Stimulated activated CD4-positive, alpha-beta T cell treated with anti-CD3 and anti-CD28 coated beads, Interleukin-12 subunit alpha, Interleukin-12 subunit beta, amount 100 ng/mL, for 4 hours (primary cell): ENCODE data around the gene CUX1.

Experiments used
- DNase-seq: peaks from one replicate; pipeline ENCODE4 v3.0.0-alpha.2; 2020

The CUX1 gene

GRCh38 chr7:101940830-101941229, 123.4 kb downstream of the CUX1 start:
- no peak for DNase-seq

DNA sequence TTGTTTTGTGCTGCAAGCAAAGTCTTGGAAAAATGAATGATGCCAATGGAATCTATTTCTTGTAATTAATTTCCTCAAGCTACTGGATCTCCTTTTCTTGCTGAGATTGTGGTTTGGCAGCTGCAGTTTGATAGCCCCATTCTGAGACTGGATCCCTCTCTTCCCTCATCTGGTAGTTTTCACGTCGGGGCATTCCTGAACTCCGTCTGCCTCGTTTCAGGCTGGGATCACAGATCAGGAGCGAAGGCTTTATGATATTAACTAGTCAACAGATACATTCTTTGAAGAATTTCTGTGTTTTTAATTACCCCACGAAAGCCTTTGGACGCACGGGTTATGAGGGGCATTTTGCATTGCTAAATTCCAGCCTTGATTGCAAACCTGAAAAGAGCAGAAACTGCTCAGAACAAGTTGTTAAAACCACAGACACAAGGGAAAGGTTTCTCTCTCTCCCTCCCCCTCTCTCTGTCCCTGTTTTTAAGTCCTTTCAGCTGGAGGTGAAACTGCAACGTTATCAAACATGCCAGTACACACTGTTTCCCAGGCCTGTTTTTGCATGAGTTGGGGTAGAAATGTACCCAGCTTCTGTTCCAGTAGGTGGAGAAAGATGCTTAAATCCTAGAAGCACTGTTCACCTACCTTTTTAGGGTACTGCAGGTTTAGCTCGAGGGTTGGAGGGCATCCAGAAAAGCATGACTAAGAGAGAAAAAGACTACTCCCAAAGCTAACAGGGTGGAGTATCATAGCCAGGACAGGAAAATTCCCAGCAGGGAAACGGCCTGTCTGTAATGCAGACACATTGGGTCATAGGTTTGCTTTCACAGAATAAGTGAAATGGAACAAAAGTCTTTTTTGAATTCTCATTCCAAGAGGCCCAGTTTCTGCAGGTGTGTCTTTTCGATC, 124.3 kb downstream of the CUX1 start:
- no peak for DNase-seq

- DNase-seq: no peak
Measured at GRCh38 chr7:101942603-101943210, 125.3 kb downstream of the CUX1 start.

- DNase-seq: no peak
Measured at GRCh38 chr7:101943306-101943705, 125.9 kb downstream of the CUX1 start.

- DNase-seq: no peak
Measured at GRCh38 chr7:101943889-101944600, 126.6 kb downstream of the CUX1 start.

DNA sequence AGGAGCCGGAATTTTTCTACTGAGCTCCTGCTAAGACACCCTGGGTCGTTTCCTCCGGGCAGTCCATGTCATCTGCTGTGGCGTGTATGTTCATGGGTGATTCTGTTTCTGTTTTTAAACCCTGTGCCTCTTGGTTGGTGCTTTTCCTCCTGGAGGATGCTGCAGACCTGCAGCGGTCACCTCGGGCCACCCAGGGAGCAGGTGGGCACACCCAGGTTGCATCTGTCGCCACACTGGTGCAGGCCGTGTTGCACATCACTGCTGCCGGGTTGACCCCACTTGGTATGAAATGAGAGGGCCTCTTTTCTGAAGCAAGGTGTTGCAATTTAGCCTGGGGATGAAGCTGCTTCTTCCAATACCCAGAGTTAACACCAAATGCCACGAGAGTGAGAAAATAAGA, 127.2 kb downstream of the CUX1 start:
- no peak for DNase-seq

GRCh38 chr7:101945034-101945758, 127.8 kb downstream of the CUX1 start:
- DNase-seq: no peak

GRCh38 chr7:101947899-101948298, 130.5 kb downstream of the CUX1 start:
- DNase-seq: no peak

DNA sequence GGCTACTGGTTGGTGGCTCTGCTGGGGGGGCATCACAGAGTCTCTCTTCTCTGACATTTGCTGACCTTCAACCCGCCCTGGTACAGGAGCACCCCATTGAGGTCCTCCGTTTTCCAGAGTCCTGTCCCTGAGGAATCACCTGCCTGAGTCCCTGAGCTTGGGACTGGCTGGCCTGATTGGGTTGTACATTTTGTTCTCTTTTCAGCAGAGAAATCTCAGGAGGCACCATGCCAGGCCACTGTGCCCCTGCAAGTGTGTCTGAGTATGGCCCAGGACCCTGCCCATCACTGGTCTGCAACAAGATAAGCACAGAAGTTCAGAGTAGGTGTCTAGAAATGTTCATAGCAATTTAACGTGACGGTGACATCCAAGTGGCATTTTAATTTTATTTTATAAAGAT, 131.2 kb downstream of the CUX1 start:
- no peak for DNase-seq

DNA sequence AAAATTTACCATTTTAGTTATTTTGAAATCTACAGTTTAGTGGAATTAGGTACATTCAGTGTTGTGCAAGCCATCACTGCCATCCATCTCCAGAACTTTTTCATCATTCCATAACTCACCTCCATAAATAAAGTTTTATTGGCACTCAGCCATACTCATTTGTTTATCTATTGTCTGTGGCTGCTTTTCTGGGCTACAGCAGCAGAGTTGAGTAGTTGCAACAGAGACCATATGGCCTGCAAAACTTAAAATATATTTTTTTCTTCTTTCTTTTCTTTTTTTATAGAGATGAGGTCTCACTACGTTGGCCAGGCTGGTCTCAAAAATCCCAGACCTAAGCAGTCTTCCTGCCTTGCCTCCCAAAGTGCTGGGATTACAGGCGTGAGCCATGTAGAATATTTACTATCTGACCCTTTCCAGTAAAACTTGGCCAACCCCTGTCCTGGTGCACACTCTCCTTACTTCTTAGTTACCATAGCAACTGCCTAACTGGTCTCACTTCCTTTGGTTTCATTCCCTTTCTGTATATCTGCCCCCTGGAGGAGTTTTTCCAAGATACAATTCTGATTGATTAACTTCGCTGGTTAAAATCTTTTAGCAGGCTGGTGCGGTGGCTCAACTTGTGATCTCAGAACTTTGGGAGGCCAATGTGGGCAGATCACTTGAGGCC, 133.2 kb downstream of the CUX1 start:
- no peak for DNase-seq

DNA sequence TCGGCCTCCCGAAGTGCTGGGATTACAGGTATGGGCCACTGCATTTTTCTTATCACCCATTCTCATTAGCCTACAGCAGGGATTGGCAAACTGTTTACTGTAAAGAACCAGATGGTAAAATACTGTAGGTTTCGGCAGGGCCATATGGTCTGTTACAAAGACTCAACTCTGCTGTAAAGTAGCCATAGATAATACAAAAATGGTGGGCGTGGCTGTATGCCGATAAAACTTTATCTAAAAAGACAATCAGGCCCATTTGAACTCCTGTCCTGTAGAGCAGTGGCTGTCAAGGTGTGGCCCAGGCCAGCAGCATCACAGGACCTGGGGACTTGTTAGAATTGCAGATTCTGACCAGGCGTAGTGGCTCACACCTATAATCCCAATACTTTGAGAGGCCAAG, 134.3 kb downstream of the CUX1 start:
- no peak for DNase-seq

- DNase-seq: no peak
Measured at GRCh38 chr7:101952355-101953247, 135.2 kb downstream of the CUX1 start.

DNA sequence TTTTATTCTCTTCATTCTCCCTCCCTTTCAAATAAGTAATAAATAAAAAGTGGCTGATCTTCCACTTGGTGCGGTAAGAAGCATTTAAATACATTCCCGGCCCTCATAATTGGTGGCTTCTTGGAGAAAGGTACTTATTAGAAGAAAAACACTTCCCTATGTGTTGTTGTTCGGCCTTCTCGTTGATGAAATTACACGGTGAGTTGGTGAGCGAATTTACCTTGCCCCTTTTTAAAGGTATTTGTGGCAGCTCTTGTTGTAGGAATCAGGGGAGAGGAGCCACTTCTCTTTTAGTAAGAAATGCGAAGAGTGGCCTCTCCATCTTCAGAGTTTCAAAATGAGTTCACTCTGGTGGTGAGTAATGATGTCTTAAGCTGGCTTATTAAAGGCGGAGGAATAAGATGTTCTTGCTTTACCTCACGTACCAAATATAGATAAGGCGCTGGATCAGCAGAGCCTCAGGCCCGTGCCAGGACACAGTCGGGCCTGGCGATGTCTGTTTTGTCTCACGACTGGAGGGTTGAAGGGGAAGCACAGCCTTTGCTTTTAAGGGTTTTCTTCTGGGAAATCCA, 135.9 kb downstream of the CUX1 start:
- no peak for DNase-seq

DNA sequence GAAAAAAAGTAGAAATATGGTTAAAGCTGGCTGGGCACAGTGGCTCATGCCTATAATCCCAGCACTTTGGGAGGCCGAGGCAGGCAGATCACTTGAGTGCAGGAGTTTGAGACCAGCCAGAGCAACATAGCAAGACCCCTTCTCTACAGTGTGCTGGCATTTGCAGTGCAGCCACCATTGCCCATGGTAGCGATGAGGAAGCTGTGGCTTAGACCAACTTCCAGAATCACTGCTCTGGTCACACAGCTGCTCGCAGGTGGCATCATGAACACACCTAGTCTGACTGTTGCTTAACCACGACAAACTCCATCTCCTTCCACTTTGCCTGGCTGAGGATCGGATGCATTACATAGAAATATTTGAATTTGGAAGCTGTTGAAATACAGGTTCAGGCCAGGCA, 137.1 kb downstream of the CUX1 start:
- DNase-seq: no peak

DNA sequence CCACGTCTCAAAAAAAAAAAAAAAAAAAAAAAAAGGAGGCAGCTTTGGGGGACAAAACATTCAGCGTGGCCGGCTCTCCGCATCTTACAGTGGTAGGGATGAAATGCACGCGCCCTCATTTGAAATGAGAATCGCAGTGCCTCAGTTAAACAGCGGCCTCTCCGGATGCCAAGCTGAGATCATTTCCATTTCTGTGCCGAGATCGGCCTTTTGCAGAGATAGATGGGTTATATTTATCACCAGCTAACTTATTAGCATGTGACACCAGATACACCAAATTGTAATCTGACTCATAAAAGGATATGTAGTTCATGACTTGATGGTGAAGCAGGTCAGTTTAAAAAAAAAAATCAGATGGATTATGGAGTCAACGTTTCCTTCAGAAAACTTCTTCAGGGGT, 138.7 kb downstream of the CUX1 start:
- DNase-seq: no peak

DNA sequence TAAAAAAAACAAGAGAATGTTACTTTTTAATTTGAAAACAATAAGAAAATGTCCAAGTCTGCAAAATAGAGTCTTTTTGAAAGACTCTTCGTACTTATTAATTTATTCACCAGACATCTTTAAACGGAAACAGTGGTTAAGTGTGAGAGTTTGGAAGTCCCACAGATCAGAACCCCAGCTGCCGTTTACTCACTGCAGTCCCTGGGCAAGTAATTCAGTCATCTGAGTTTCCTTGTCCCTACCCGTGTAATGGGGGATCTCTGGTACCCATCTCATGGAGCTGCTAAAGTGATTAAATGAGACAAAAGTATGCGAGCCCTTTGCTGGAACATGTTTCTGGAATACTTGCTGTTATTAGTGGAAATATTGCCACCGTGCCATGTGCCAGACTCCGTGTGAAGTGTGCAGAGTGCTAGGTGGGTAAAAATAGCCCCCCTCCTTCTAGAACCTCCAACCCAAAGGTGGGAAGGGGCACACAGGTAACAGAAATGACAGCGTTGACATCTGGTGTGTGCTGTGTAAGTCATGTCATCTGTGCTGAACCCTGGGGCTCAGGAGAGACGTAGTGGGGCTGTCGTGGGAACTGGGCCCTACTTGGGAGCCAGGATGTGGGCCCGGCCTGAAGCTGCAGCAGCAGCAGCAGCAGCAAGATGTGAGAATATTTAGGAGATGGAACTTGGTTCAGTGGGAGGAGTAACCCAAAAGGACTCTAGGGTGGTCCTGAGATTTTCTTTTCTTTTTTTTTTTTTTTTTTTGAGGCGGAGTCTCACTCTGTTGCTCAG, 140.5 kb downstream of the CUX1 start:
- DNase-seq: no peak

GRCh38 chr7:101959342-101959741, 141.9 kb downstream of the CUX1 start:
- DNase-seq: no peak

DNA sequence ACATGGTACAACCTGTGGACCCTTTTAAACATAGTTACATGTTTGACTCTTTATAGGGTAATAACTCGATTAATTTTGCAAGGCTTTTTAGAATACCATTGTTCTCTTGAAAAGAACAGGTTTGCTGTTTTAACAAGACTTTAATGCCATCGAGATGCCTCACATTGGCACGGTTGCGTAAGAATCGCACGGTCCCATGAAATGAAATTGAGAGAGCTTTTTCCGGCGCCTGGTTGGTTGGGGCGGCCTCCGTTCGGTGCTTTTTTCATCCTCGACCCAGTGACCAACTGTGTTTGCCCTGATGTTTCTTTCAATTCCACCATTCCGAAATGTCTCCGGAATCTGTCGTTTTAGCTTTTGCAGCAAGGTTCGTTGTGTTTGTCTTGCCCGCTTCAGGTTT, 142.4 kb downstream of the CUX1 start:
- DNase-seq: no peak

DNA sequence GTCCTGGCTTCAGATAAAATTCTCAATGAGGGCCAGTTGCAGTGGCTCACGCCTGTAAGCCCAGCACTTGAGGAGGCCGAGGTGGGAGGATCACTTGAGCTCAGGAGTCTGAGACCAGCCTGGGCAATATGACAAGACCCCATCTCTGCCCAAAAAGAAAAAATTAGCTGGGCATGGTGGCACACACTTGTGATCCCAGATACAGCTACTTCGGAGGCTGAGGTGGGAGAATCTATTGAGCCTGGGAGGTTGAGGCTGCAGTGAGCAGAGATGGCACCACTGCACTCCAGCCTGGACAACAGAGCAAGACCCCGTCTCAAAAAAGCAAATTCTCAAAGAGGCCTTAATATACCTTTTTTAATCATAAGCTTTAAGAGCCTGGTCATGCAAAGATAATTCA, 142.9 kb downstream of the CUX1 start:
- DNase-seq: no peak

- DNase-seq: no peak
Measured at GRCh38 chr7:101960985-101961708, 143.7 kb downstream of the CUX1 start.
